AML-193 (cell line): Measurements from ENCODE around the gene TRAPPC5.

Experiments
- DNase-seq, 2 experiments: peaks; one replicate each; lab custom pipeline; 2025; lab: John Stamatoyannopoulos, UW

The TRAPPC5 gene

DNA sequence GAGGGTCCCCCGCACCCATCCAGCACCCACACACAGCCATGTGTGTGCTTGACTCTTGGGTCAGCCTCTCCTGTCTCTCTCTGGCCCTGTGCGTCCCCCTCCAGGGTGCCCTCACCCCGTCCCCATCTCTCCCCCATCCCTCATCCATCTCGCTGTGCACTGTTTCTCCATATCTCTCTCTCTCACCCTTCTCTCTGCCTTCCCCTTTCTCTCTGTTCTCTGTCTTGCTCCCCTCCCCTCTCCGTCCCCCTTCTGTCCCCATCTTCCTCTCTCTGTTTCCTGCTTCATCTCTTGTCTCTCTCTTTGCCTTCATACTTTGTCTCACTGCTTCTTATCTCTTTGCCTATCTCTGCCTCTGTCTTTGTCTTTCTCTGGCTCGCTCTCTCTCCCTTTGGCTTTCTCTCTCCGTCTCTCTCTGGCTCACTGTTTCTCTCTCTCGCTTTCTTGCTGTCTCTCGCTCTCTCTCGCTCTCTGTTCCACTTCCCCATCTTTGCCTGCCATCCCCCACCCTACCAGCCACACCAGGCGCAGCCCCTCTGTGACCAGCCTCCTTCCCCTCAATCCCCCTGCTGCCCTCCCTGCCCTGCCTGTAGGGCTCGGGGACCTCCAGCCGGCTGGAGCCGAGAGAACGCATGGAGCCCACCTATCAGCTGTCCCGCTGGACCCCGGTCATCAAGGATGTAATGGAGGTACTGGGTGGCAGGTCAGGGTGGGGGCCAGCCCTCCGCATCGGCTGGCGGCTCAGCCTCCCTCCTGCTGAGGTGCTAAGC lies 34.8 kb upstream of the TRAPPC5 start:
- DNase-seq: no peak

GRCh38 chr19:7646426-7646700 lies 34.3 kb upstream of the TRAPPC5 start:
- DNase-seq: no peak

GRCh38 chr19:7647156-7647555 lies 33.5 kb upstream of the TRAPPC5 start:
- no peak for DNase-seq

GRCh38 chr19:7648265-7649014 lies 32.2 kb upstream of the TRAPPC5 start:
- DNase-seq: no peak

DNA sequence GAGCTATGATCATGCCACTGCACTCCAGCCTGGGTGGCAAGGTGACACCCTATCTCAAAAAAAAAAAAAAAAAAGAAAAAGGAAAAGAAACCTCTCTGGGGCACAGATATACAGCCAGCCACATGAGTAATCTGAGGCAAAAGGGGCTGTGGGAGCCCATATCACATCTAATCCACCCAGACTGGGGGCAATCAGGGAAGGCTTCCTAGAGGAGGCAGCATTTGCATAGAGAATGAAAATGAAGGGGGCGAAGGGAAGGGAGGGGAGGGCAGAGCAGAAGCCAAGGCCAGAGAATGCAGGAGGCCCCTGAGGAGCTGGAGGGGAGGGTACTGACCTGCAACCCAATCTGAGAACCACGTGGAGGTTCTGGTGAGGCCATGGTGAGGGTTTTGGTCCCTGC lies 30.5 kb upstream of the TRAPPC5 start:
- no peak for DNase-seq

DNA sequence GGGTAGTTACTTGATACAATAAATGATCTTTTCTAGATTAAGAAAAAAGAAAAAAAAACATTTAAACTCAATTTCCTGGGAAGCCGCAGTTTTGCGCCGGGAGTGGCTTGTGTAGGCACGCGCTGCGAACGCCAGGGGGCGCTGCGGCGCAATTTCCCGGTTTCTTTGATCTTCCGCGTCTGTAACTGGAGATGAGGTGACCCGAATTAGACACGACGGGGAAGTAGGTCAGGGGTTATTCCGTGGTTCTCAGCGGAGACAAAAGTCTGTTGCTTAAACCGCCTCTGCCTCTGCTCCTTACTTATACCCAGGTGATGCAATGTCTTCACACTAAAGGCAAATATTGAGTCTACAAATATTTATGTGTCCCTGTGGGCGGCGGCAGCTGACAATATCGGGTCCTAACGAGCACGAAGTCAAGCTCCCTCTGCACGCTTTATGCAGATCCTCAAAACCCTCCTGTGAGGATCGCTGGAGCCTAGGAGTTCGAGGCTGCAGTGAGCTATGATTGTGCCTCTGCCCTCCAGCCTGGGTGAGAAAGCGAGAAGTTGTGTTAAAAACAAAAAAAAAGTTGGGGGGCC lies 28.5 kb upstream of the TRAPPC5 start:
- DNase-seq: peak; percentile 96

GRCh38 chr19:7654401-7654800 lies 26.2 kb upstream of the TRAPPC5 start:
- no peak for DNase-seq

- peak; percentile 75 to 85 for DNase-seq
These were observed 25.1 kb upstream of the TRAPPC5 start for GRCh38 chr19:7655581-7655980.

DNA sequence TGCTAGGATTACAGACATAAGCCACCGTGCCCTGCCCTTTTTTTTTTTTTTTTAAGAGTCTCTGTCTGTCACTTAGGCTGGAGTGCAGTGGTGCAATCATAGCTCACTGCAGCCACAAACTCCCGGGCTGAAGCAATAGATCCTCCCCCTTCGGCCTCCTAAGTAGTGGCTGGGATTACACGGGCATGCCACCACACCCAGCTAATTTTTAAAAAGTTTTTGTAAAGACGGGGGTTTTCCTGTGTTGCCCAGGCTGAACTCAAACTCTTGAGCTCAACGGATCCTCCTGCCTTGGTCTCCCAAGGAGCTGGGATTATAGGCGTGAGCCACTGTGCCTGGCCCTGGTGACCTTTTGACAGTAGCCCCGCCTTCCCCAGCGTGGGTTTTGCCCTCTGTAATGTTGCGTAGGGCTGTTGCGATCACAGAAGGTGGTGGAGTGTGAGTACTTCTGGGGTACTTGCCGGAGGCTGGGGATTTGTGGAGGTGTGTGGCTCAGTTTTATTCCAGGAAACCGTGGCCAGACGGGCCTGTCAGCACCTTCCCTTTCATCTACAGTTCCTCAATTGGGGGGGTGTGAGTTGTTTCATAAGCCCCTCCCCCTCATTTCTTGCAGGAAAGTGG lies 23.4 kb upstream of the TRAPPC5 start:
- DNase-seq: peak; percentile 84 to 88

GRCh38 chr19:7658219-7658686 lies 22.4 kb upstream of the TRAPPC5 start:
- no peak for DNase-seq

DNA sequence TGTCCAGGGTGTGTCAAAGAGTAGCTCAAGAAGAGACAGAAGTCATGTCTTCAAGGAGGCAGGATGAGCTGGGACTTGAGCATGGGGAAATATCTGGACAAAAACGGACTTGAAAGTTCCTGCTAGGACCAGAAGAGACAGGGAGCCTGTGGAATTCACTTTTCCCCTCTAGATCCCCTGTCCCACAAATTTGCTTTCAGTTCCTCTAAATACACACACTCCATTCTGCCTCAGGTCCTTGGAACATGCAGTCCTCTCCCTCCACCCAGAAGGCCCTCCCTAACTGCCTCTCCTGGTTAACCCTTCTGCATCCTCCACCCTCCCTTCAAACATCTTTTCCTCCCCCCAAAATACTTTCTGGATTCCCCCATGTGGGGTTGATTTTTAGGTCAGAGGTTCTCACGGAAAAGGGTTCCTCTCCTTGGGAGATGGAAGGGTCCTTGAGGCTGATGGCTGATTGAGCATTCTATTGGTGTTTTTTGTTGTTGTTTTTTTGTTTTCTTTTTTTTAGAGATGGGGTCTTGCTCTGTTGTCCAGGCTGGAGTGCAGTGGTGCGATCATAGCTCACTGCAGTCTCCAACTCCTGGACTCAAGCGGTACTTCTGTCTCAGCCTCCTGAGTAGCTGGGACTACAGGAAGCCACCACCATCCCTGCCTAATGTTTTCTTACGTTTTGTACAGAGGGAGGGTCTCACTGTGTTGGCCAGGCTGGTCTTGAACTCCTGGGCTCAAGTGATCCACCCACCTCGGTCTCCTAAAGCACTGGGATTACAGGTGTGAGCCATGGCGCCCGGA lies 18.7 kb upstream of the TRAPPC5 start:
- DNase-seq: no peak

- no peak for DNase-seq
These were observed 18.0 kb upstream of the TRAPPC5 start for GRCh38 chr19:7662657-7663056.

- no peak for DNase-seq
These were observed 16.9 kb upstream of the TRAPPC5 start for GRCh38 chr19:7663706-7664105.

DNA sequence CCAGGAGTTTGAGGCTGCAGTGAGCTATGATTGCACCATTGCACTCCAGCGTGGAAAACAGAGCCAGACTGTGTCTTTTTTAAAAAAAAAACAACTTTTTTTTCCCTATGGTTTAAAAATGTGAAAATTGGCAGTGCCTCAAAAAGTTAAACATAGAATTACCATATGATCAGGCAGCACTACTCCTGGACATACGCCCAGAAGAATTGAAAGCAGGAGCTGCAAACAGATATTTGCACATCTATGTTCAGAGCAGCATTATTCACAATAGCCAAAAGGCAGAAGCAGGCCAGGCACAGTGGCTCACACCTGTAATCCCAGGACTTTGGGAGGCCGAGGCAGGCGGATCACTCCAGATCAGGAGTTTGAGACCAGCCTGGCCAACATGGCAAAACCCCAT lies 15.6 kb upstream of the TRAPPC5 start:
- no peak for DNase-seq

GRCh38 chr19:7668842-7669241 lies 11.8 kb upstream of the TRAPPC5 start, which contains the start of gene RETN:
TSS of gene RETN (plus strand) at chr19:7669049. CDS start at chr19:7669327, 278 bp downstream.
- DNase-seq: no peak

GRCh38 chr19:7669641-7670040 lies 11.0 kb upstream of the TRAPPC5 start:
- no peak for DNase-seq

DNA sequence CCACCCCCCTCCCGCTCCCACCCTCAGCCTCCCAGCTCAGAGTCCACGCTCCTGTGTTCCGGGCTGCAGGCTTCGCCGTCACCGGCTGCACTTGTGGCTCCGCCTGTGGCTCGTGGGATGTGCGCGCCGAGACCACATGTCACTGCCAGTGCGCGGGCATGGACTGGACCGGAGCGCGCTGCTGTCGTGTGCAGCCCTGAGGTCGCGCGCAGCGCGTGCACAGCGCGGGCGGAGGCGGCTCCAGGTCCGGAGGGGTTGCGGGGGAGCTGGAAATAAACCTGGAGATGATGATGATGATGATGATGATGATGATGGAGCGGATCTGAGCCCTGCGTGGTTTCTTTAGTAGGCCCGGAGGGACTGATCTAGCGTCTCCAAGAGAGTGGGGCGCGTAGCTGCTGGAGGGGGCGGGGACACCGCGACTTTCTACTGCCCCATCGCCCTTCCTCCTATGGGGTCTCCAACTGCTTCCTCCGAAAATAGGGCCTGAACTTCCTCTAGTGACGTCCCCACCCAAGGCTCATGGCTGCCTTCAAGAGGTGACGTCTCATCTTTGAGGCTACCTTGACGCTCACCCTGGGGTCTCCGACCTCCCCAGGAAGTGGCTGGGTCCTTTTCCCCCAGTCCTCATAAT lies 10.4 kb upstream of the TRAPPC5 start:
- no peak for DNase-seq

DNA sequence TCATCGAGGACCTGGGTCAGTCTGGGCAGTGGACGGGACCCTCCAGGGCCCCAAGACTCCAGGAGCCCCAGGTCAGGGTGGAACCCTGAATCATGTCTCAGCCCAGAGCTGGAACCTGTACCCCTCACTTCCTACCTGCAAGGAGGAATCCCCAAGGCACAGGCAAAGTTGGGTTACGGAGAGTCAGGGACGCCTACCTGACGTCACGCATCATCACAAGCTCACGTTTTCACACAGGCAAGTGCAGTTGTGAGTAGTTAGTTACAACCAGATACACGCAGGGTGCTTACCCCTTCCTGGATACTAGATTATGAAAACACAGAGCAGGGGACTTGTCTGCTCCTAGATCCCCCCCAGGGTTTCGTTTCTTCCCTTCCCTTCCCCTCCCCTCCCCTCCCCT lies 9.8 kb upstream of the TRAPPC5 start:
- DNase-seq: no peak

DNA sequence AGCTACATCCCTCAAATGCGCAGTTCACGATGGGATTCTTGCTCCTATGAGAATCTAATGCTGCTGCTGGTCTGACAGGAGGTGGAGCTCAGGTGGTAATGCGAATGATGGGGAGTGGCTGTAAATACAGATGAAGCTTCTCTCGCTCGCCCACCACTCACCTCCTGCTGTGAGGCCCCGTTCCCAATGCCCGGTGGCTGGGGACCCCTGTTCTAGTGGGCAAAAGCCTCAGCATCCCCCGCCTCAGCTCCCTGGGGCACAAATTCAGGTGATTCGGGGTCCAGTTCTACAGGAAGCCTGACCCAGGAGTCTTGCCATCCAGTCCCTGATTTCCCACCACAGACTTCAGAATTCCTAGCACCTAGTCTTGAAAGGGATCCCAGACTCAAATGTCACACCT lies 8.1 kb upstream of the TRAPPC5 start:
- no peak for DNase-seq

GRCh38 chr19:7674010-7675005 lies 6.3 kb upstream of the TRAPPC5 start:
- DNase-seq: peak; percentile 89 to 91
